ENCODE results near the gene IL7R. TPM values are rescaled to one million over a fixed set of nuclear protein-coding genes. Genes with fewer than 3 reads are reported as not detected.
A peak's percentile ranks its signal among the peaks of the same experiment; 100 is the strongest.

Gene IL7R
- total and polyA plus RNA-seq, 2 of the 4 experiments (the other 2 are of a cell fraction) = 40.7 to 71.7 TPM

DNA sequence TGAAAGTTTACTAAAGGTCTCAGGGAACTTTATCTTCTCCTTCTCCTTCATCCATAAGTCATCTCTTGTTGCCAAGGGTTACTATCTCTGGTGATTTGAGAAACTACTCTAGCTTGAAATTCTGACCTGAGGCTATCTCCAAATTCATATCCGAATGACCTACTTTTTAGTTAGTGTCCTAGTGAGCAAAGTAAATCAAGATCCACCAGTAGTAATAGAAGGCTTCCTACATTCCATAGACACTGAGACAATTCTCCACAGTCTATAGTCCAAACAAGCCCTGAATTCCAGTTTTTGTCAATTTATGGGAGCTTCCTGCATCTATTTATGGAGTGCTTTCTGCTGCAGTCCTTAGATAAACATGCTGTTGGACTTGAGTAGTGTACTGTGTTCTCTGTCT, 5.0 kb downstream of the IL7R start:
- DNase-seq (peak; percentile 65), ATAC-seq (ENCODE audit: low read depth) (peak; percentile 49)
- no peak overlapping the region for H3K9ac ChIP-seq (ENCODE audit: low read depth, low read length)
- POLR2A ChIA-PET (ENCODE audit: unreplicated experiment) = no interaction called here
- H2AFZ ChIP-seq (replicated peaks; ENCODE audit: low read length, poor library complexity) = no peak overlapping the region
- no peak overlapping the region for H3K27ac ChIP-seq (ENCODE audit: insufficient read depth, low read length)
- H3K18ac ChIP-seq (ENCODE audit: low read depth, low read length) = peak overlapping the region; percentile 73; the same call in 1 of the 2 replicates
- H3K36me3 ChIP-seq (ENCODE audit: control insufficient read depth, insufficient read depth, low read length) = peaks cover 11% of the 10 kb centered on the region
- no peaks in the 10 kb centered on the region for H3K9me3 ChIP-seq (ENCODE audit: control insufficient read depth, insufficient read depth, low read length)
- H4K5ac ChIP-seq (ENCODE audit: low read depth, low read length) = peak overlapping the region; percentile 76; the same call in 1 of the 2 replicates
- 0 out of 2 replicates have a peak, but pooled peaks have one; percentile 3 for TF ChIP-seq SMC3 (IDR thresholded peaks at IDR 0.05; ENCODE audit: low read depth, low read length)
- no peak for TF ChIP-seq RCOR1 (IDR thresholded peaks at IDR 0.05; ENCODE audit: insufficient replicate concordance, low read length)
- H2BK15ac ChIP-seq (ENCODE audit: low read depth, low read length) = peak overlapping the region; percentile 72; the same call in 2 of the 3 replicates
- H3K23ac ChIP-seq (ENCODE audit: low read depth, low read length) = peak overlapping the region; percentile 36; the same call in 1 of the 2 replicates
- peak overlapping the region; percentile 81; the same call in 1 of the 2 replicates for H3K4ac ChIP-seq (ENCODE audit: low read depth, low read length)
- H2BK5ac ChIP-seq (ENCODE audit: low read depth, low read length, poor library complexity, severe bottlenecking) = peak overlapping the region; percentile 87
- H3K79me1 ChIP-seq (ENCODE audit: low read depth in 1 of 2, low read length in 2 of 2) = peaks cover 11 to 32% of the 10 kb centered on the region in 2 experiments
- H3K4me2 ChIP-seq (ENCODE audit: low read depth, low read length) = peak overlapping the region; percentile 58; the same call in 1 of the 2 replicates
- H4K20me1 ChIP-seq (ENCODE audit: insufficient read depth, low read length) = no peaks in the 10 kb centered on the region
- no peak overlapping the region for H3K4me3 ChIP-seq (ENCODE audit: insufficient read depth, low read depth, low read length)
- BruUV-seq (replicated peaks) = no TSS peak
- in situ Hi-C loops (cut with MboI; ENCODE audit: low sequenced_read_pairs) = no loop called here
- H3K9me1 ChIP-seq (ENCODE audit: insufficient read depth, low read length) = peaks cover 6% of the 10 kb centered on the region; the same call in 1 of the 2 replicates
- H4K91ac ChIP-seq (ENCODE audit: insufficient read depth, low read depth, low read length) = no peak overlapping the region; the same call in 1 of the 2 replicates
- intact Hi-C loops (cut with micrococcal nuclease) = no loop called here
- no peak overlapping the region for H3K14ac ChIP-seq (replicated peaks; ENCODE audit: low read depth, low read length)
- H2BK120ac ChIP-seq (ENCODE audit: low read depth, low read length) = peak overlapping the region; percentile 89
- dilution Hi-C loops (cut with HindIII; ENCODE audit: low sequenced_read_pairs, unreplicated experiment) = no loop called here
- CTCF ChIA-PET = interaction anchor here (1.3 to 1.5 kb wide), 2 partner anchors 46 to 84 kb away, joined by 5 read pairs; no protein-coding TSS in a partner anchor
- H2AK9ac ChIP-seq (replicated peaks; ENCODE audit: low read depth, low read length, poor library complexity) = no peak overlapping the region
- no peak overlapping the region for H3K56ac ChIP-seq (ENCODE audit: extremely low read depth, insufficient read depth, low read length)
- peaks cover 14% of the 10 kb centered on the region for H3K4me1 ChIP-seq (ENCODE audit: control insufficient read depth, insufficient read depth, low read length)
- peak overlapping the region in 1 of 2 experiments; percentile 91; a peak in 3 of 4 replicates for H4K8ac ChIP-seq (ENCODE audit: low read depth in 2 of 2, low read length in 2 of 2)
- 0 out of 2 replicates have a peak overlapping the region, but pooled peaks have one; percentile 46 for H2AK5ac ChIP-seq (ENCODE audit: low read depth, low read length)
- H2BK20ac ChIP-seq (ENCODE audit: low read depth, low read length) = peak overlapping the region; percentile 83; the same call in 1 of the 2 replicates
- H3K27me3 ChIP-seq (ENCODE audit: control insufficient read depth, insufficient read depth, low read length) = no peaks in the 10 kb centered on the region
- WGBS, 2 experiments (ENCODE audit: extremely low coverage in 2 of 2, insufficient read length in 1 of 2) = no CpG with 5 or more reads among the region's 1 CpG
